Activated CD8-positive, alpha-beta T cell treated with anti-CD3 and anti-CD28 coated beads, Interleukin-2, amount 10 ng/mL, durations not matched to agents 7 days and 5 days (primary cell): ENCODE results near the gene TTC7B. TPM values are rescaled to one million over a fixed set of nuclear protein-coding genes. Genes with fewer than 3 reads are reported as not detected.

Experiments used
- ATAC-seq: fragments of 150-1000 bp; cut with Tn5 transposase; one replicate; pipeline ENCODE4 v1.10.0; 2021; ENCODE audit warnings: moderate library complexity
- CTCF ChIA-PET: fragments of 350-600 bp; sonication (Branson Sonifier 250); formaldehyde crosslinking; loops from one replicate; lab custom pipeline; 2021; ENCODE audit warnings: antibody characterized with exemption; lab: Charles Lee
- POLR2A ChIA-PET: fragments of 350-600 bp; sonication (Branson Sonifier 250); formaldehyde crosslinking; loops from one replicate; lab custom pipeline; 2021; ENCODE audit warnings: antibody characterized with exemption; lab: Charles Lee
- DNase-seq: peaks from one replicate; pipeline ENCODE4 v3.0.0-alpha.2; 2020
- H3K27ac Mint-ChIP-seq: one replicate; pipeline ENCODE4 v1.8.0; 2021; ENCODE audit warnings: mild to moderate bottlenecking, mixed read lengths
- H3K27me3 Mint-ChIP-seq: one replicate; pipeline ENCODE4 v1.8.0; 2021; ENCODE audit warnings: low read depth, mixed read lengths
- H3K36me3 Mint-ChIP-seq: one replicate; pipeline ENCODE4 v1.8.0; 2021; ENCODE audit warnings: low read depth, mixed read lengths
- H3K4me1 Mint-ChIP-seq: one replicate; pipeline ENCODE4 v1.8.0; 2021; ENCODE audit warnings: low read depth, mixed read lengths
- H3K4me3 Mint-ChIP-seq: one replicate; pipeline ENCODE4 v1.8.0; 2021; ENCODE audit warnings: mild to moderate bottlenecking, mixed read lengths
- H3K9me3 Mint-ChIP-seq: one replicate; pipeline ENCODE4 v1.8.0; 2022; ENCODE audit warnings: mixed read lengths; ENCODE audit not compliant: insufficient read depth
- total RNA-seq, 2 experiments: library from RNA; stranded (reverse); gene quantifications; one replicate each; pipeline ENCODE4 v1.2.3, GENCODE V29; 2021

Gene TTC7B
- total RNA-seq, 2 experiments from 2014 or later, result 5.3 to 6.8 TPM

GRCh38 chr14:90496379-90496778, 319.9 kb downstream of the TTC7B start:
- Mint-ChIP-seq H3K4me3 (no peak overlapping the region), H3K27me3 (no peaks in the 10 kb centered on the region)

GRCh38 chr14:90495357-90496276, 320.6 kb downstream of the TTC7B start:
- ChIA-PET POLR2A (interaction anchor here (0.7 kb wide), 1 partner anchor 114 kb away, joined by 4 read pairs; no protein-coding TSS in a partner anchor), CTCF (interaction anchor here (0.9 kb wide), 1 partner anchor 96 kb away, joined by 3 read pairs; no protein-coding TSS in a partner anchor)
- Mint-ChIP-seq H3K9me3 (no peaks in the 10 kb centered on the region), H3K4me3 (no peak overlapping the region), H3K36me3 (no peaks in the 10 kb centered on the region), H3K27ac (no peak overlapping the region), H3K4me1 (peaks cover 4% of the 10 kb centered on the region), H3K27me3 (no peaks in the 10 kb centered on the region)
- ATAC-seq, result peak; percentile 71
- DNase-seq, result peak; percentile 79

More at GRCh38 chr14:90496379-90496778, 319.9 kb downstream of the TTC7B start:
- ATAC-seq (no peak), DNase-seq (no peak)
- peaks cover 8% of the 10 kb centered on the region for H3K4me1 Mint-ChIP-seq
- ChIA-PET POLR2A (no interaction called here), CTCF (no interaction called here)
- H3K9me3 Mint-ChIP-seq, result no peaks in the 10 kb centered on the region
- no peaks in the 10 kb centered on the region for H3K36me3 Mint-ChIP-seq
- H3K27ac Mint-ChIP-seq, result no peak overlapping the region

DNA sequence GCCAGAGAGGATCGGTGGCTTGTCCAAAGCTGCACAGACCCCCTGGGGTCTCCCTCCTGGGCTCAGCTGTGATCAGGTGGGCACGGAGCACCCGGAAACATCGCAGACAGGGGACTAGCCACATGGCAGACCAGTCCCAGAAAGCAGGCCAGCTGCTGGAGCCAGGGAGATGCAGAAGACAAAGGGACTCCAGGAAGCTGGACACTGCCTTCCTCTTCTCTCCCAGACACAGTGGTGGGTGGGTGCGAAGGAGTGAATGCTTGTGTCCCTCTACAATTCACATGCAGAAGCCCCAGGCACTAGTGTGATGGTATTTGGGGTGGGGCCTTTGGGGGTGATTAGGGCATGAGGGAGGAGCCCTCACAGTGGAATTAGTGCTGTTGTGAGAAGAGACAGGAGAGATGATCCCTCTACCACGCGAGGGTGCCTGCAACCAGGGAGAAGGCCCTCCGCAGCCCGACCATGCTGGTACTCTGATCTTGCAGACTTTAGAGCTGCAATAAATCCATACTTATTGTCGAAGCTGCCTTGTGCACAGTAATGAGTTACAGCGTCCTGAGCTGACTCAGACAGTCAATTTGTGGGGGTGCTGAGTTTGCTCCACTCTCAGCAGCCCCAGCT, 324.2 kb downstream of the TTC7B start:
- Mint-ChIP-seq H3K4me3 (no peak overlapping the region), H3K27me3 (no peaks in the 10 kb centered on the region), H3K9me3 (no peaks in the 10 kb centered on the region), H3K4me1 (no peaks in the 10 kb centered on the region), H3K36me3 (no peaks in the 10 kb centered on the region), H3K27ac (no peak overlapping the region)
- ChIA-PET CTCF (no interaction called here), POLR2A (no interaction called here)
- ATAC-seq (no peak), DNase-seq (no peak)

- no peak overlapping the region for H3K27ac Mint-ChIP-seq
- H3K27me3 Mint-ChIP-seq, result no peaks in the 10 kb centered on the region
- ATAC-seq (no peak), DNase-seq (no peak)
- ChIA-PET POLR2A (no interaction called here), CTCF (no interaction called here)
- no peaks in the 10 kb centered on the region for H3K9me3 Mint-ChIP-seq
- H3K4me1 Mint-ChIP-seq, result no peaks in the 10 kb centered on the region
- no peaks in the 10 kb centered on the region for H3K36me3 Mint-ChIP-seq
- no peak overlapping the region for H3K4me3 Mint-ChIP-seq
Observed at GRCh38 chr14:90491221-90491885, 324.9 kb downstream of the TTC7B start.

DNA sequence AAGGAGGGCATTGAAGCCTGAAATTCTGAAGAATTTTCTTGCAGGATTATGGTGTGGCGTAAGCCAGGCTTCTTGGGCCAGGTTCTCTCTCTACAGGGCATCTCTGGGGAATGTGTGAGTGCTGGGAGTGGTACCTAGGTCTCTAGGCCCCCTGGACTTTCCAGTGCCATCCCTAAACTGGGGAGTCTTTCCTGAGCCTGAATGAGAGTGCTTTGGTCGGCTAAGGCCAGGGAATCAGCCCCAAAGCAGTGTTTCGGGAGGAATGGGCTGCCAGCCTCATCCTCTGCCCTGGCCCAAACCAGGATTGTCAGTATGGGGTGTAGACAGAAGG, 325.5 kb downstream of the TTC7B start:
- Mint-ChIP-seq H3K9me3 (no peaks in the 10 kb centered on the region), H3K4me1 (no peaks in the 10 kb centered on the region), H3K4me3 (no peak overlapping the region), H3K27me3 (no peaks in the 10 kb centered on the region), H3K27ac (no peak overlapping the region), H3K36me3 (no peaks in the 10 kb centered on the region)
- ChIA-PET CTCF (no interaction called here), POLR2A (no interaction called here)
- DNase-seq, result no peak
- ATAC-seq, result no peak

DNA sequence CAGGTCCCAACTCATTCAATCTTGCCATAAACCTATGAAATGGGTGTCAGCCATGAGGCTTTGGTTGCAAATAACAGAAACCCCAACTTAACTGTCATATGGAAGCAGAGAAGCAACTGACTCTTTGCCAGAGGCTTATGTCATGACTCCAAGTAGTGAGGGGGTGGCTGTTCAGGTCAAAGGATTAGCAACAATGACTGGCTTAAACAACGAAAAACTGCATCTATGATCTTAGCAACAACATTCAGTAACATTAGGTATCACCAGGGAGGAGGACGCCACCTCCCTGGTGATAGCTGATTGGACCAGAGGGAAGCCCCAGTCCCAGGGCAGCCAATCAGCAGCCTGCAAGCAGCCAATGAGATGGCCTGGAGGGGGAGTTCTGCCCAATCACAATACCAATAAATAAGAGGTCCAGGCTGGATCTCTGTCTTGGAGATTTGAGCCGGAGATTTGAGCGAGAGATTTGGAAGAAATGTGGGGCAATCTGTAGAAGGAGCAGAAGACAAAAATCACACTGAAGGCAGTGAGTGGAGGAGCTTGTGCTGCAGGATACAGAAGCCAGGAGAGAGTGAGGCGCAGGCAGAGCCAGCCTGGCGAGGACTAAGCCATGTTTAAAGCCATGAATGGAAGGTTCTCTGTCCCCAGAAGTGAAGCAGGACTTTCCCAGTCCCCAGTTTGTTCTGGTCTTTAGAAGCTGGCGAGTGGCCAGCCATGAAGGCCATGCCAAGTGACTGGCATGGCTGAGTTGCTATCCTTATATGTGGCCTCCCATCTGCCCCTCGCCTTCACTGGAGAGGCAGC, 326.1 kb downstream of the TTC7B start:
- ATAC-seq, result no peak
- no peak for DNase-seq
- ChIA-PET POLR2A (no interaction called here), CTCF (no interaction called here)
- Mint-ChIP-seq H3K4me3 (no peak overlapping the region), H3K36me3 (no peaks in the 10 kb centered on the region), H3K27ac (no peak overlapping the region), H3K4me1 (no peaks in the 10 kb centered on the region), H3K9me3 (no peaks in the 10 kb centered on the region), H3K27me3 (no peaks in the 10 kb centered on the region)

DNA sequence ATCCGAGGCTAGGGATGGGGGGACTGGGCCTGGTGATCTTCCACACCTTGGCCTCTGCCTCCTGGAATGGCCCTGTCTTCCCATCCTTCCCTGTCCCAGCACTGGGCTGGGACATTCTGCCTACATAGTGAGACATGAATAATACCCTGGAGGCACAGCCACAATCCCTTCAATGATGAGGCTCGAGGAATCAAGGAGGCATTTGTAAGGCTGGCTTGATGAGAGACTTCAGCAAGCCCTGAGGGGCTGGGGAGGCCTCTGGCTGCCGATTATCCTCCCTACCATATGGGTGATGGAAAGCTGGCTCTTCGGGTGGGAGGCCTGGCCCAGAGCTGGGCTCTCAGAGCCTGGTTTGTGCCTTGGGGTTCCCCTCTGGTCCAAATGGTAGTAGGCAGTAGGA, 326.9 kb downstream of the TTC7B start:
- Mint-ChIP-seq H3K4me3 (no peak overlapping the region), H3K36me3 (no peaks in the 10 kb centered on the region), H3K4me1 (peaks cover 2% of the 10 kb centered on the region), H3K9me3 (no peaks in the 10 kb centered on the region), H3K27me3 (peaks cover 1% of the 10 kb centered on the region), H3K27ac (no peak overlapping the region)
- ATAC-seq (no peak), DNase-seq (no peak)
- CTCF ChIA-PET, result no interaction called here
- POLR2A ChIA-PET, result no interaction called here

GRCh38 chr14:90488256-90488655, 328.0 kb downstream of the TTC7B start:
- Mint-ChIP-seq H3K27me3 (peaks cover 3% of the 10 kb centered on the region), H3K4me3 (no peak overlapping the region), H3K27ac (no peak overlapping the region), H3K9me3 (no peaks in the 10 kb centered on the region), H3K4me1 (peaks cover 10% of the 10 kb centered on the region), H3K36me3 (no peaks in the 10 kb centered on the region)
- ATAC-seq, result no peak
- ChIA-PET POLR2A (interaction anchor here (0.6 kb wide), 1 partner anchor 72 kb away, joined by 4 read pairs; no protein-coding TSS in a partner anchor), CTCF (no interaction called here)
- DNase-seq, result no peak

DNA sequence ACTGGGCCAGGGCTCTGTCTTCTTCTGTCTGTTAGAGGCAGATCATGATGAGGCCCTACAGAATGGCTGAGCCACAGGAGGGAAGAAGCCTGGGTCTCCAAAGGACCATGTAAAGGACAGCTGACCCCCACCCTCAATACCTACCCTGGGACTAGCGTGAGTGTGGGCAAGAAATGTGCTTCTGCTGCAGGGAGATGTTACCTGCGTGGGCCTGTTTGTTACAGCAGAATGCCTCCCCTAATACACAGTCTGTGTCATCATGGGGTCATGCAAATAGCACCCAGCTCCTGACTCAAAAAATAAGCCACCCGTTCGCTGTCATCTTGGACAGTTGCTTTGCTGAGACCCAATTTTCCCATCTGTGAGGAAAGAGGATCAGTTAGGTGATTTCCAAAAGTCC, 328.8 kb downstream of the TTC7B start:
- H3K9me3 Mint-ChIP-seq, result no peaks in the 10 kb centered on the region
- H3K4me3 Mint-ChIP-seq, result no peak overlapping the region
- peaks cover 10% of the 10 kb centered on the region for H3K4me1 Mint-ChIP-seq
- H3K27ac Mint-ChIP-seq, result no peak overlapping the region
- CTCF ChIA-PET, result no interaction called here
- DNase-seq, result no peak
- no peak for ATAC-seq
- H3K27me3 Mint-ChIP-seq, result peaks cover 5% of the 10 kb centered on the region
- POLR2A ChIA-PET, result no interaction called here
- H3K36me3 Mint-ChIP-seq, result no peaks in the 10 kb centered on the region

GRCh38 chr14:90487031-90487430, 329.2 kb downstream of the TTC7B start:
- ChIA-PET POLR2A (no interaction called here), CTCF (interaction anchor here (0.9 to 1.5 kb wide), 2 partner anchors 10 to 87 kb away, joined by 3 read pairs; no protein-coding TSS in a partner anchor)
- ATAC-seq, result no peak
- Mint-ChIP-seq H3K27ac (no peak overlapping the region), H3K4me1 (peaks cover 10% of the 10 kb centered on the region), H3K4me3 (no peak overlapping the region), H3K36me3 (no peaks in the 10 kb centered on the region), H3K27me3 (peaks cover 8% of the 10 kb centered on the region), H3K9me3 (no peaks in the 10 kb centered on the region)
- DNase-seq, result no peak

- DNase-seq (no peak), ATAC-seq (no peak)
- ChIA-PET POLR2A (interaction anchor here (1.1 kb wide), 1 partner anchor 88 kb away, joined by 3 read pairs; no protein-coding TSS in a partner anchor), CTCF (no interaction called here)
- Mint-ChIP-seq H3K4me1 (peaks cover 10% of the 10 kb centered on the region), H3K27me3 (peaks cover 12% of the 10 kb centered on the region), H3K36me3 (no peaks in the 10 kb centered on the region), H3K27ac (no peak overlapping the region), H3K9me3 (no peaks in the 10 kb centered on the region), H3K4me3 (no peak overlapping the region)
Observed at GRCh38 chr14:90484291-90484690, 331.9 kb downstream of the TTC7B start.
